H1 (cell line): Measurements from ENCODE around the gene C9orf43. TPM values are rescaled to one million over a fixed set of nuclear protein-coding genes. Genes with fewer than 3 reads are reported as not detected.

Source experiments
- CTCF ChIA-PET: fragments of 300-600 bp; sonication (Branson Sonifier 250); formaldehyde crosslinking; loops from one replicate; lab custom pipeline; 2021; ENCODE audit not compliant: partially characterized antibody; lab: Charles Lee
- POLR2A ChIA-PET: fragments of 300-600 bp; sonication (Branson Sonifier 250); formaldehyde crosslinking; loops from one replicate; lab custom pipeline; 2021; ENCODE audit warnings: inconsistent platforms; ENCODE audit not compliant: partially characterized antibody; lab: Charles Lee
- DNase-seq, 2 experiments: peaks; one replicate each; pipeline versions ENCODE4 v3.0.0 to v3.0.0-alpha.2; 2010 to 2022; ENCODE audit warnings: low spot score in 2 of 2, low read depth in 1 of 2, mixed read lengths in 1 of 2
- FAIRE-seq: peaks from 2 replicates; lab custom pipeline; 2011; peaks lifted over from hg19 to GRCh38; lab: Jason Lieb, UNC
- H2AFZ ChIP-seq: 2 replicates; pipeline ENCODE4 v1.8.1; 2012; ENCODE audit warnings: low read length, inconsistent platforms
- H2AK5ac ChIP-seq: 2 replicates; pipeline ENCODE4 v1.6.1; 2013; ENCODE audit warnings: low read depth, low read length
- H2BK120ac ChIP-seq: replicated peaks from 2 replicates; pipeline ENCODE3; 2013; ENCODE audit warnings: low read depth, low read length, inconsistent platforms
- H2BK12ac ChIP-seq: 2 replicates; pipeline ENCODE4 v1.6.1; 2013; ENCODE audit warnings: low read depth, low read length
- H2BK15ac ChIP-seq: 2 replicates; pipeline ENCODE4 v1.6.1; 2013; ENCODE audit warnings: low read length
- H2BK20ac ChIP-seq: 2 replicates; pipeline ENCODE4 v1.6.1; 2013; ENCODE audit warnings: low read length
- H2BK5ac ChIP-seq: 2 replicates; pipeline ENCODE4 v1.6.1; 2013; ENCODE audit warnings: low read depth, low read length
- H3K14ac ChIP-seq: 2 replicates; pipeline ENCODE4 v1.6.1; 2013; ENCODE audit warnings: inconsistent platforms; ENCODE audit not compliant: insufficient read length
- H3K18ac ChIP-seq: 2 replicates; pipeline ENCODE4 v1.6.1; 2013; ENCODE audit warnings: low read length; ENCODE audit errors: extremely low read depth
- H3K23ac ChIP-seq: 2 replicates; pipeline ENCODE4 v1.6.1; 2013; ENCODE audit warnings: inconsistent platforms; ENCODE audit not compliant: insufficient read length
- H3K23me2 ChIP-seq: 2 replicates; pipeline ENCODE4 v1.6.1; 2013; ENCODE audit warnings: low read depth, low read length
- H3K27ac ChIP-seq: 2 replicates; pipeline ENCODE4 v1.6.1; 2011; ENCODE audit warnings: low read depth, low read length, inconsistent platforms
- H3K27me3 ChIP-seq, 4 experiments: replicated peaks in 1 of 4; 1 replicate in 1 of 4; 2 replicates in 3 of 4; pipeline versions ENCODE4 v1.6.1 to v1.8.1; 2011 to 2013; ENCODE audit warnings: low read length in 3 of 4, mild to moderate bottlenecking in 3 of 4, inconsistent platforms in 2 of 4, mixed read lengths in 2 of 4, moderate library complexity in 1 of 4; ENCODE audit not compliant: control insufficient read depth in 3 of 4, insufficient read depth in 3 of 4; ENCODE audit errors: extremely low read depth in 1 of 4
- H3K36me3 ChIP-seq, 4 experiments: 2 replicates each; pipeline versions ENCODE4 v1.6.1 to v1.8.1; 2011 to 2013; ENCODE audit warnings: mild to moderate bottlenecking in 4 of 4, low read length in 3 of 4, moderate library complexity in 2 of 4, control low read depth in 1 of 4, inconsistent platforms in 1 of 4; ENCODE audit not compliant: insufficient read depth in 4 of 4, control insufficient read depth in 2 of 4
- H3K4ac ChIP-seq: replicated peaks from 2 replicates; pipeline ENCODE3; 2013; ENCODE audit warnings: low read length, low read depth, mixed read lengths, inconsistent platforms; ENCODE audit not compliant: insufficient read length
- H3K4me1 ChIP-seq, 4 experiments: replicated peaks in 1 of 4; 1 replicate in 1 of 4; 2 replicates in 3 of 4; pipeline versions ENCODE4 v1.6.1 to v1.8.1; 2011 to 2013; ENCODE audit warnings: low read length in 3 of 4, inconsistent platforms in 2 of 4, mixed read lengths in 1 of 4; ENCODE audit not compliant: insufficient read depth in 4 of 4, control insufficient read depth in 3 of 4
- H3K4me2 ChIP-seq, 2 experiments: 2 replicates each; pipeline versions ENCODE4 v1.6.1 to v1.8.1; 2011 to 2013; ENCODE audit warnings: low read depth in 2 of 2, low read length in 2 of 2, control low read depth in 1 of 2, inconsistent platforms in 1 of 2, mild to moderate bottlenecking in 1 of 2; ENCODE audit not compliant: insufficient read depth in 1 of 2
- H3K4me3 ChIP-seq, 4 experiments: fragments of 200-600, 300-600 bp in 1 of 4; sonication (generic), shearing (Covaris generic), sonication (Bioruptor Twin) in 1 of 4; 2 replicates each; pipeline versions ENCODE4 v1.5.1 to v1.8.1; 2011 to 2016; ENCODE audit warnings: low read length in 4 of 4, low read depth in 3 of 4, control low read depth in 2 of 4, inconsistent platforms in 2 of 4, mild to moderate bottlenecking in 2 of 4, mixed read lengths in 1 of 4, moderate library complexity in 1 of 4; ENCODE audit not compliant: insufficient read depth in 2 of 4; ENCODE audit errors: extremely low read depth in 1 of 4
- H3K56ac ChIP-seq: replicated peaks from 2 replicates; pipeline ENCODE3; 2013; ENCODE audit warnings: low read depth, mild to moderate bottlenecking, mixed read lengths, low read length, inconsistent platforms; ENCODE audit not compliant: insufficient read length
- H3K79me1 ChIP-seq: 2 replicates; pipeline ENCODE4 v1.6.1; 2013; ENCODE audit warnings: low read depth, low read length, control low read depth
- H3K79me2 ChIP-seq, 2 experiments: 2 replicates each; pipeline versions ENCODE4 v1.6.1 to v1.8.1; 2012 to 2013; ENCODE audit warnings: low read length in 2 of 2, mild to moderate bottlenecking in 2 of 2, inconsistent platforms in 1 of 2; ENCODE audit not compliant: insufficient read depth in 2 of 2, control insufficient read depth in 1 of 2
- H3K9ac ChIP-seq, 4 experiments: replicated peaks in 1 of 4; 1 replicate in 1 of 4; 2 replicates in 3 of 4; pipeline versions ENCODE4 v1.6.1 to v1.8.1; 2011 to 2013; ENCODE audit warnings: low read depth in 3 of 4, low read length in 3 of 4, control low read depth in 2 of 4, mild to moderate bottlenecking in 2 of 4, moderate library complexity in 2 of 4, inconsistent platforms in 1 of 4; ENCODE audit errors: extremely low read depth in 1 of 4
- H3K9me3 ChIP-seq, 2 experiments: 2 replicates each; pipeline versions ENCODE4 v1.6.1 to v1.8.1; 2012 to 2013; ENCODE audit warnings: mild to moderate bottlenecking in 2 of 2, moderate library complexity in 2 of 2, control low read depth in 1 of 2, inconsistent platforms in 1 of 2, low read depth in 1 of 2, low read length in 1 of 2, mixed read lengths in 1 of 2; ENCODE audit not compliant: insufficient read depth in 2 of 2
- H4K20me1 ChIP-seq, 2 experiments: replicated peaks in 1 of 2; 2 replicates each; pipeline versions ENCODE3 to v1.8.1; 2011 to 2013; ENCODE audit warnings: inconsistent platforms in 2 of 2, low read length in 2 of 2, mild to moderate bottlenecking in 1 of 2; ENCODE audit not compliant: insufficient read depth in 2 of 2, control insufficient read depth in 1 of 2
- H4K5ac ChIP-seq: 2 replicates; pipeline ENCODE4 v1.6.1; 2013; ENCODE audit warnings: low read length, low read depth, mixed read lengths, inconsistent platforms; ENCODE audit not compliant: insufficient read length
- H4K8ac ChIP-seq: 2 replicates; pipeline ENCODE4 v1.8.0; 2013; ENCODE audit warnings: mild to moderate bottlenecking, moderate library complexity, low read length, inconsistent platforms; ENCODE audit not compliant: insufficient read depth; ENCODE audit errors: extremely low read depth
- H4K91ac ChIP-seq: replicated peaks from 2 replicates; pipeline ENCODE3; 2013; ENCODE audit warnings: low read length, mixed read lengths, inconsistent platforms; ENCODE audit not compliant: insufficient read length
- BACH1 ChIP-seq: IDR thresholded peaks from 2 replicates; pipeline ENCODE4 v1.6.1; 2012; ENCODE audit warnings: low read length, improper control_type of control experiment
- CHD2 ChIP-seq: IDR thresholded peaks from 2 replicates; pipeline ENCODE4 v1.6.1; 2012; ENCODE audit warnings: low read length, improper control_type of control experiment
- CREB1 ChIP-seq: IDR thresholded peaks from 2 replicates; pipeline ENCODE4 v1.6.1; 2012; ENCODE audit warnings: inconsistent platforms
- CTBP2 ChIP-seq: IDR thresholded peaks from 2 replicates; pipeline ENCODE4 v1.7.0; 2011; ENCODE audit warnings: borderline replicate concordance, mild to moderate bottlenecking, moderate library complexity, mixed read lengths, low read length; ENCODE audit not compliant: insufficient read depth, insufficient read length
- EGR1 ChIP-seq: IDR thresholded peaks from 2 replicates; pipeline ENCODE4 v1.6.1; 2011; ENCODE audit warnings: low read depth, low read length, borderline replicate concordance
- EP300 ChIP-seq, 2 experiments: IDR thresholded peaks; 1 replicate in 1 of 2; 2 replicates in 1 of 2; pipeline ENCODE4 v1.6.1; 2011 to 2012; ENCODE audit warnings: low read depth in 2 of 2, low read length in 2 of 2, mild to moderate bottlenecking in 2 of 2, borderline replicate concordance in 1 of 2, inconsistent platforms in 1 of 2, moderate library complexity in 1 of 2
- MAX ChIP-seq: IDR thresholded peaks from 2 replicates; pipeline ENCODE4 v1.6.1; 2012; ENCODE audit warnings: inconsistent platforms
- POLR2AphosphoS5 ChIP-seq: IDR thresholded peaks from 2 replicates; pipeline ENCODE4 v1.6.1; 2011; ENCODE audit warnings: low read depth, low read length
- RAD21 ChIP-seq, 2 experiments: IDR thresholded peaks in 1 of 2; conservative IDR thresholded peaks in 1 of 2; 2 replicates each; pipeline ENCODE4 v1.6.1; 2011; ENCODE audit warnings: low read depth in 2 of 2, low read length in 2 of 2, improper control_type of control experiment in 1 of 2, inconsistent platforms in 1 of 2, mild to moderate bottlenecking in 1 of 2, moderate library complexity in 1 of 2
- RBBP5 ChIP-seq: IDR thresholded peaks from 2 replicates; pipeline ENCODE4 v1.7.1; 2012; ENCODE audit warnings: low read depth, mild to moderate bottlenecking, inconsistent platforms, low read length, moderate library complexity, borderline replicate concordance
- SP1 ChIP-seq: IDR thresholded peaks from 2 replicates; pipeline ENCODE4 v1.6.1; 2011; ENCODE audit warnings: low read depth, low read length
- SUZ12 ChIP-seq: fragments of 200-600 bp; sonication (generic); IDR thresholded peaks from 2 replicates; pipeline ENCODE4 v1.6.1; 2012; ENCODE audit warnings: mild to moderate bottlenecking, inconsistent platforms, low read length, moderate library complexity, mixed read lengths
- USF2 ChIP-seq: IDR thresholded peaks from 2 replicates; pipeline ENCODE4 v1.6.1; 2011; ENCODE audit warnings: low read length, improper control_type of control experiment
- WGBS, 2 experiments: shearing (Covaris generic) in 1 of 2; methylation state at CpG; one replicate each; pipeline versions ENCODE4 v1.1.6 to v1.1.7; 2013 to 2015; ENCODE audit warnings: low lambda C conversion rate in 2 of 2, mixed read lengths in 2 of 2, inconsistent platforms in 1 of 2, low coverage in 1 of 2, missing lambda C conversion rate in 1 of 2; ENCODE audit not compliant: insufficient replicate concordance in 2 of 2, insufficient coverage in 1 of 2, insufficient read length in 1 of 2; ENCODE audit errors: extremely low coverage in 1 of 2, missing lambda C conversion rate in 1 of 2; 5-methylcytosine and 5-hydroxymethylcytosine counted together
- polyA plus RNA-seq, 7 experiments: library from polyadenylated mRNA; depleted of rRNA in 3 of 7; stranded (reverse) in 5 of 7; unstranded in 2 of 7; fragments of >200 nt in 5 of 7; fragments of 200-250 nt in 2 of 7; gene quantifications; 1 replicate in 5 of 7; 2 replicates in 1 of 7; 4 replicates in 1 of 7; pipeline versions ENCODE4 v1.2.1 to v1.2.3, GENCODE V29; 2011 to 2013; ENCODE audit warnings: missing spikeins in 2 of 7, mixed read lengths in 2 of 7
- total RNA-seq: library from RNA; stranded (reverse); fragmentation: NEBNext Ultra II Directional; extraction: Animal tissue kit (Norgen Biotek cat#: 25700); gene quantifications from 2 replicates; pipeline ENCODE4 v1.2.1, GENCODE V29; 2021

The C9orf43 gene
- total and polyA plus RNA-seq, 2 of the 8 experiments (the other 6 are each of a cell fraction or from before 2014, with no cell fraction given) = 0.35 to 0.52 TPM

GRCh38 chr9:113369855-113370140, 40.7 kb upstream of the C9orf43 start:
- no peak overlapping the region for H2BK5ac ChIP-seq
- no peak overlapping the region for H3K27ac ChIP-seq
- H3K56ac ChIP-seq = no peak overlapping the region
- ChIA-PET CTCF (interaction anchor here (1.7 kb wide), 1 partner anchor 59 kb away, joined by 4 read pairs; no protein-coding TSS in a partner anchor), POLR2A (interaction anchor here (1.5 to 2.8 kb wide), 2 partner anchors 19 to 40 kb away, joined by 6 to 11 read pairs; partner anchors contain the start of genes BSPRY, C9orf43 and POLE3)
- no peak overlapping the region for H2BK20ac ChIP-seq
- H2BK120ac ChIP-seq = no peak overlapping the region
- H3K9me3 ChIP-seq = no peaks in the 10 kb centered on the region
- no peak overlapping the region for H3K14ac ChIP-seq
- WGBS, 2 experiments = 94% methylated on average over 10 of the region's 11 CpGs; no CpG with 5 or more reads in 1 of the 2 experiments
- H3K4me3 ChIP-seq = no peak overlapping the region
- no peak overlapping the region for H3K4me2 ChIP-seq
- H2AK5ac ChIP-seq = no peak overlapping the region
- no peak overlapping the region for H2AFZ ChIP-seq
- no peak overlapping the region for H3K9ac ChIP-seq
- H4K91ac ChIP-seq = no peak overlapping the region
- H3K27me3 ChIP-seq = no peaks in the 10 kb centered on the region
- no peak overlapping the region for H3K4ac ChIP-seq
- H4K5ac ChIP-seq = no peak overlapping the region
- H3K4me1 ChIP-seq = peaks cover 0 to 5% (median 2%) of the 10 kb centered on the region in 4 experiments; a peak in 3 of 7 replicates
- no peaks in the 10 kb centered on the region for H3K79me1 ChIP-seq
- no peak overlapping the region for H3K23ac ChIP-seq
- no peak for FAIRE-seq
- H4K20me1 ChIP-seq = peaks cover 0 to 2% of the 10 kb centered on the region in 2 experiments
- H4K8ac ChIP-seq = 0 out of 2 replicates have a peak overlapping the region, but pooled peaks have one; percentile 8
- H2BK15ac ChIP-seq = no peak overlapping the region
- no peaks in the 10 kb centered on the region for H3K23me2 ChIP-seq
- no peak for DNase-seq
- H3K36me3 ChIP-seq = peaks cover 0 to 19% (median 2%) of the 10 kb centered on the region in 4 experiments; a peak in 4 of 8 replicates
- H2BK12ac ChIP-seq = no peak overlapping the region
- no peaks in the 10 kb centered on the region for H3K79me2 ChIP-seq
- no peak overlapping the region for H3K18ac ChIP-seq
- TF ChIP-seq POLR2AphosphoS5 (no peak), CHD2 (no peak), USF2 (no peak), EGR1 (no peak), BACH1 (no peak), SUZ12 (no peak), CREB1 (no peak), CTBP2 (no peak), SP1 (no peak), RBBP5 (no peak), EP300 (IDR thresholded peaks at IDR 0.05; ENCODE audit: borderline replicate concordance in 1 of 2, low read depth in 2 of 2, low read length in 2 of 2) (no peak), RAD21 (IDR thresholded peaks at IDR 0.05 in 1 of 2, conservative IDR thresholded peaks at IDR 0.05 in 1 of 2; ENCODE audit: low read depth in 2 of 2, low read length in 2 of 2) (no peak), MAX (no peak)
